ENCODE results near the gene VAC14. TPM values are rescaled to one million over a fixed set of nuclear protein-coding genes. Genes with fewer than 3 reads are reported as not detected.

Gene VAC14
- total and polyA plus RNA-seq, 2 experiments from 2014 or later, result 42.3 to 77.7 TPM

DNA sequence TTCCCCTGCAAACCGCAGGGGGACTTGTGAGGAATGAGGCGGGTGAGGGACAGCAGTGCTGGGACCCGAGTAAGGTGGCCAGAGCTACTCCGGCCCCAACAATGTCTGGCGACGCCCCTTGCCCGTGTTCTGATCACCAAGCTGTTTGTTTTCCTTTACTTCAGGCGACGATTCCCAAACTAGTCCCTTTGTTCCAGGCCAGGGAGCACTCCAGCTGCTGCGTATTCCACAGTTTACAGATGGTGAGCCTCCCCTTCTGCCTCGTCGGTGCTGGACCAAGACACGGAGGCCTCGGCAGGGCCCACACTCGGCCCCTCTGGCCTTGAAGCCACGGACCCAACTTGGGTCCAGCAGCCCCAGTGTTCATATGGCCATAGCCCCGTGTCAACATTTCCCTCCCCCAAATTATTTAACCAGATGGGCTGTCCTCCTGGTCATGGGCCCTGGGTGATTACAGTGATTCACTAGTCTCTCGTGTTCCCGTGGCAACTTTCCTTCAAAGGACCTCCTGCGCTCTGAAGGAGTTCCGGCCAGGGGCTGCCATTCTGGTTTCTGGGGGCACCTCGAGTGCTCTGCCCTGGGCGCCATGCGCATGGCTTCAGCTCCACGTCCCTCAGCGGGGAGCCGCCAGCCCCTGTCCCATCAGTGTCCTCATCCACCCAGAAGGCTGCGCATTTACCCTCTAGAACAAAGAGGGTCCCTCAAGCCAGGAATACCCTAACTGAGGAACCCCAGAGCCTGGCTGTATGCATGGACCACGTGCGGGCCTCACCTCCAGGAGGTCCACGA, 90.3 kb downstream of the VAC14 start:
- H3K27me3 Mint-ChIP-seq (ENCODE audit: insufficient read depth, low read depth, poor library complexity), result peaks cover 17% of the 10 kb centered on the region
- Histone ChIP-seq H3K79me2 (replicated peaks; ENCODE audit: insufficient read depth) (no peaks in the 10 kb centered on the region), H2AFZ (no peak overlapping the region), H3K9me2 (ENCODE audit: insufficient read depth) (no peaks in the 10 kb centered on the region), H3K27ac (ENCODE audit: low read depth) (no peak overlapping the region; the same call in 1 of the 2 replicates), H3K27me3 (ENCODE audit: insufficient read depth) (no peaks in the 10 kb centered on the region), H3K4me3 (no peak overlapping the region), H3F3A (replicated peaks; ENCODE audit: low read depth) (peaks cover 6% of the 10 kb centered on the region; the same call in 1 of the 2 replicates), H4K20me1 (replicated peaks; ENCODE audit: insufficient read depth) (no peaks in the 10 kb centered on the region), H3K4me1 (ENCODE audit: insufficient read depth) (peaks cover 33% of the 10 kb centered on the region), H3K4me2 (no peak overlapping the region), H3K36me3 (ENCODE audit: insufficient read depth) (no peaks in the 10 kb centered on the region)
- H3K27ac Mint-ChIP-seq, result no peak overlapping the region
- no peak for TF ChIP-seq CREB1 (CRISPR knock-in tag; IDR thresholded peaks at IDR 0.05; ENCODE audit: low read depth)
- no peak for TF ChIP-seq CTCF (conservative IDR thresholded peaks at IDR 0.05; ENCODE audit: low read depth in 2 of 2)
- no peak for TF ChIP-seq EZH2phosphoT487 (IDR thresholded peaks at IDR 0.05; ENCODE audit: unreplicated experiment)
- TF ChIP-seq JUNB (IDR thresholded peaks at IDR 0.05; ENCODE audit: unreplicated experiment), result no peak
- no peak for TF ChIP-seq ETS1 (IDR thresholded peaks at IDR 0.05)
- no peak for TF ChIP-seq NANOG (IDR thresholded peaks at IDR 0.05; ENCODE audit: borderline replicate concordance)
- TF ChIP-seq STAT1 (IDR thresholded peaks at IDR 0.05; ENCODE audit: unreplicated experiment), result no peak
- TF ChIP-seq ZNF114 (CRISPR knock-in tag; IDR thresholded peaks at IDR 0.05), result no peak
- TF ChIP-seq POLR2AphosphoS5 (IDR thresholded peaks at IDR 0.05; ENCODE audit: low read depth), result no peak
- TF ChIP-seq EZH2 (IDR thresholded peaks at IDR 0.05; ENCODE audit: low read depth, unreplicated experiment), result no peak
- no peak for TF ChIP-seq ZNF331 (CRISPR knock-in tag; IDR thresholded peaks at IDR 0.05; ENCODE audit: low read depth)
- TF ChIP-seq, protein P1, sequence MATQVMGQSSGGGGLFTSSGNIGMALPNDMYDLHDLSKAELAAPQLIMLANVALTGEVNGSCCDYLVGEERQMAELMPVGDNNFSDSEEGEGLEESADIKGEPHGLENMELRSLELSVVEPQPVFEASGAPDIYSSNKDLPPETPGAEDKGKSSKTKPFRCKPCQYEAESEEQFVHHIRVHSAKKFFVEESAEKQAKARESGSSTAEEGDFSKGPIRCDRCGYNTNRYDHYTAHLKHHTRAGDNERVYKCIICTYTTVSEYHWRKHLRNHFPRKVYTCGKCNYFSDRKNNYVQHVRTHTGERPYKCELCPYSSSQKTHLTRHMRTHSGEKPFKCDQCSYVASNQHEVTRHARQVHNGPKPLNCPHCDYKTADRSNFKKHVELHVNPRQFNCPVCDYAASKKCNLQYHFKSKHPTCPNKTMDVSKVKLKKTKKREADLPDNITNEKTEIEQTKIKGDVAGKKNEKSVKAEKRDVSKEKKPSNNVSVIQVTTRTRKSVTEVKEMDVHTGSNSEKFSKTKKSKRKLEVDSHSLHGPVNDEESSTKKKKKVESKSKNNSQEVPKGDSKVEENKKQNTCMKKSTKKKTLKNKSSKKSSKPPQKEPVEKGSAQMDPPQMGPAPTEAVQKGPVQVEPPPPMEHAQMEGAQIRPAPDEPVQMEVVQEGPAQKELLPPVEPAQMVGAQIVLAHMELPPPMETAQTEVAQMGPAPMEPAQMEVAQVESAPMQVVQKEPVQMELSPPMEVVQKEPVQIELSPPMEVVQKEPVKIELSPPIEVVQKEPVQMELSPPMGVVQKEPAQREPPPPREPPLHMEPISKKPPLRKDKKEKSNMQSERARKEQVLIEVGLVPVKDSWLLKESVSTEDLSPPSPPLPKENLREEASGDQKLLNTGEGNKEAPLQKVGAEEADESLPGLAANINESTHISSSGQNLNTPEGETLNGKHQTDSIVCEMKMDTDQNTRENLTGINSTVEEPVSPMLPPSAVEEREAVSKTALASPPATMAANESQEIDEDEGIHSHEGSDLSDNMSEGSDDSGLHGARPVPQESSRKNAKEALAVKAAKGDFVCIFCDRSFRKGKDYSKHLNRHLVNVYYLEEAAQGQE (IDR thresholded peaks at IDR 0.05; ENCODE audit: unreplicated experiment), result no peak
- TF ChIP-seq ZNF462 (CRISPR knock-in tag; IDR thresholded peaks at IDR 0.05), result no peak
- no peak overlapping the region for H3K4me3 Mint-ChIP-seq
- ATAC-seq (no peak), DNase-seq (ENCODE audit: low spot score) (no peak)
- no peaks in the 10 kb centered on the region for H3K36me3 Mint-ChIP-seq (ENCODE audit: low read depth)
- peaks cover 68% of the 10 kb centered on the region for H3K4me1 Mint-ChIP-seq
- H3K9me3 Mint-ChIP-seq, result no peaks in the 10 kb centered on the region; the same call in 2 of the 3 replicates

Data from GM23338 (cell line).